ENCODE measurements around the gene ST6GALNAC6. TPM values are rescaled to one million over a fixed set of nuclear protein-coding genes. Genes with fewer than 3 reads are reported as not detected.

ST6GALNAC6 gene
- total and polyA plus RNA-seq, 2 of the 8 experiments (the other 6 are each of a cell fraction or from before 2014, with no cell fraction given): 43.7 to 64.4 TPM

GRCh38 chr9:127944586-127945218 lies 45.3 kb upstream of the ST6GALNAC6 start:
- Histone ChIP-seq H2AFZ (ENCODE audit: low read length) (no peak overlapping the region), H2BK20ac (ENCODE audit: low read length) (no peak overlapping the region), H3K9ac (replicated peaks in 1 of 4; ENCODE audit: extremely low read depth in 1 of 4, low read depth in 3 of 4, low read length in 3 of 4) (no peak overlapping the region), H3K4me2 (ENCODE audit: insufficient read depth in 1 of 2, low read depth in 2 of 2, low read length in 2 of 2) (no peak overlapping the region), H3K56ac (replicated peaks; ENCODE audit: insufficient read length, low read depth, low read length) (no peak overlapping the region), H3K18ac (ENCODE audit: extremely low read depth, low read length) (no peak overlapping the region), H3K79me2 (ENCODE audit: control insufficient read depth in 1 of 2, insufficient read depth in 2 of 2, low read length in 2 of 2) (no peaks in the 10 kb centered on the region), H3K27me3 (replicated peaks in 1 of 4; ENCODE audit: control insufficient read depth in 3 of 4, extremely low read depth in 1 of 4, insufficient read depth in 3 of 4, low read length in 3 of 4) (no peaks in the 10 kb centered on the region), H4K91ac (replicated peaks; ENCODE audit: insufficient read length, low read length) (no peak overlapping the region), H4K8ac (ENCODE audit: extremely low read depth, insufficient read depth, low read length) (no peak overlapping the region), H4K5ac (ENCODE audit: insufficient read length, low read depth, low read length) (no peak overlapping the region), H3K9me3 (ENCODE audit: insufficient read depth in 2 of 2, low read depth in 1 of 2, low read length in 1 of 2) (no peaks in the 10 kb centered on the region), H3K23me2 (ENCODE audit: low read depth, low read length) (no peaks in the 10 kb centered on the region), H3K4me1 (replicated peaks in 1 of 4; ENCODE audit: control insufficient read depth in 3 of 4, insufficient read depth in 4 of 4, low read length in 3 of 4) (peaks cover 0 to 16% (median 7%) of the 10 kb centered on the region in 4 experiments; a peak in 6 of 7 replicates), H3K14ac (ENCODE audit: insufficient read length) (no peak overlapping the region), H2BK12ac (ENCODE audit: low read depth, low read length) (no peak overlapping the region), H2BK120ac (replicated peaks; ENCODE audit: low read depth, low read length) (no peak overlapping the region), H2AK5ac (ENCODE audit: low read depth, low read length) (no peak overlapping the region), H4K20me1 (replicated peaks in 1 of 2; ENCODE audit: control insufficient read depth in 1 of 2, insufficient read depth in 2 of 2, low read length in 2 of 2) (peaks cover 8 to 20% of the 10 kb centered on the region in 2 experiments), H3K4ac (replicated peaks; ENCODE audit: insufficient read length, low read depth, low read length) (no peak overlapping the region), H2BK5ac (ENCODE audit: low read depth, low read length) (no peak overlapping the region), H3K36me3 (ENCODE audit: control insufficient read depth in 2 of 4, insufficient read depth in 4 of 4, low read length in 3 of 4) (peaks cover 7 to 16% (median 13%) of the 10 kb centered on the region in 4 experiments), H3K79me1 (ENCODE audit: low read depth, low read length) (no peaks in the 10 kb centered on the region; the same call in 1 of the 2 replicates), H3K4me3 (ENCODE audit: extremely low read depth in 1 of 4, insufficient read depth in 2 of 4, low read depth in 3 of 4, low read length in 4 of 4) (no peak overlapping the region), H2BK15ac (ENCODE audit: low read length) (no peak overlapping the region), H3K27ac (ENCODE audit: low read depth, low read length) (no peak overlapping the region), H3K23ac (ENCODE audit: insufficient read length) (no peak overlapping the region)
- ChIA-PET CTCF (ENCODE audit: partially characterized antibody) (interaction anchor here (1.1 to 35.5 kb wide), 15 partner anchors 10 to 173 kb away, joined by 3 to 825 read pairs (median 16); partner anchors contain the start of genes EEIG1 and PIP5KL1), POLR2A (ENCODE audit: partially characterized antibody) (no interaction called here)
- DNase-seq (ENCODE audit: low read depth in 1 of 2, low spot score in 2 of 2) (no peak), FAIRE-seq (no peak)
- WGBS, 2 experiments (ENCODE audit: extremely low coverage in 1 of 2, insufficient coverage in 1 of 2, insufficient read length in 1 of 2, insufficient replicate concordance in 2 of 2, low coverage in 1 of 2, low lambda C conversion rate in 2 of 2, missing lambda C conversion rate in 1 of 2): 93% methylated on average over 37 of the region's 38 CpGs; no CpG with 5 or more reads in 1 of the 2 experiments
- TF ChIP-seq USF2 (IDR thresholded peaks at IDR 0.05; ENCODE audit: low read length) (no peak), GABPA (IDR thresholded peaks at IDR 0.05; ENCODE audit: borderline replicate concordance, insufficient read depth, low read length) (no peak)
